Activated CD4-positive, alpha-beta T cell treated with anti-CD3 and anti-CD28 coated beads, Interleukin-10, Interleukin-2, amounts not matched to agents 100 ng/mL and 50 ng/mL, durations not matched to agents 16 hours and 8 hours (primary cell): Measurements from ENCODE around the gene DOHH.

ENCODE experiments used
- DNase-seq: peaks from one replicate; pipeline ENCODE4 v3.0.0-alpha.2; 2020

DOHH gene, protein sequence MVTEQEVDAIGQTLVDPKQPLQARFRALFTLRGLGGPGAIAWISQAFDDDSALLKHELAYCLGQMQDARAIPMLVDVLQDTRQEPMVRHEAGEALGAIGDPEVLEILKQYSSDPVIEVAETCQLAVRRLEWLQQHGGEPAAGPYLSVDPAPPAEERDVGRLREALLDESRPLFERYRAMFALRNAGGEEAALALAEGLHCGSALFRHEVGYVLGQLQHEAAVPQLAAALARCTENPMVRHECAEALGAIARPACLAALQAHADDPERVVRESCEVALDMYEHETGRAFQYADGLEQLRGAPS

DNA sequence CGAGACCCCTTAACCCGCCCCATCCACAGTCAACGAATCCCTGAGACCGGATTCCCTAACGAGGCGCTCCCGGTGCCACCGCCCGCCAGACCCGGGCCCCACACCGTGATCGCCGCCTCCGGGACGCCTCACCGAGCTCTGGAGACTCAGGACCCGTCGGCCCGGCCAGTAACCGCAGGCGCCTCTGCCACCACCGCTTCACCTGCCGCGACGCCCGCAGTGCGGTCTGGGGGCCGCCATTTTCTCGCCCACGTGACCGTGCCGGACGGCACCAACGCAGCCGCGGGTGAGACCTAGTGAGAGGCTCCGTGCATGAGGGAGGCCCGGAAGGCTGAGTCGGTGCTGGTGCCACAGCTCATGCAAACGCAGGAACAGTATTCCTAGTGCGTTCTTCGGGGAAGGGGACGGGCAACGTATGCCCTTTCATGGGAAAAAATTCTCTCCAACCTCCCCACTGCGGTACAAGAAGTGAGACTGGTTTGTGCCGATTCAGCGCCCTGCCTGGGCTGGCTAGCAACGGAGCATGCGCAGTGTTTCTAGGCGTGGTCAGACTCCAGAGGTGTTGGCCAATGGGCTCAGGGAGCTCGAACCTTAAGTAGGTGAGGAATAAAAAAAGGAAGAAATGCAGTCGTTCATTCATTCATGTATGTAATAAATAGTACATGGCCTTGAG lies at the start of gene DOHH:
Gene DOHH, minus strand, starts transcription at position 246 of the 673 bp plus-strand sequence. CDS start 3,860 bp downstream, outside the sequence.
- peak; percentile 98 for DNase-seq

DNA sequence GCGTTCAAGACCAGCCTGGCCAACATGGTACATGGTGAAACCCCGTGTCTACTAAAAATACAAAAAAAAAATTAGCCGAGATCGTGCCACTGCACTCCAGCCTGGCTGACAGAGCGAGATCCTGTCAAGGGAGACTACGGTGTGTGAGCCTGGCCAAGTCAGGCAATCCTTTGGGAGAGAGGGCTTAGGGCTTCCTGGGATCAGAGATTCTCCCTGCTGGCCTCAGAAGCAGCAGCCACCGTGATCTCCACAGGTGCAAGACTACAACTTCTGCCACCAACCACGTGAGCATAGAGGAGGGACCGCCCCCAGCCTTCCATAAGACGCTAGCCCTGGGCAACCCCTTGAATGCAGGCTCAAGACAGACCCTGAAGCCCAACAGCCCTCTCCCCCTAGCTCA lies 49.3 kb upstream of the DOHH start:
- no peak for DNase-seq

DNA sequence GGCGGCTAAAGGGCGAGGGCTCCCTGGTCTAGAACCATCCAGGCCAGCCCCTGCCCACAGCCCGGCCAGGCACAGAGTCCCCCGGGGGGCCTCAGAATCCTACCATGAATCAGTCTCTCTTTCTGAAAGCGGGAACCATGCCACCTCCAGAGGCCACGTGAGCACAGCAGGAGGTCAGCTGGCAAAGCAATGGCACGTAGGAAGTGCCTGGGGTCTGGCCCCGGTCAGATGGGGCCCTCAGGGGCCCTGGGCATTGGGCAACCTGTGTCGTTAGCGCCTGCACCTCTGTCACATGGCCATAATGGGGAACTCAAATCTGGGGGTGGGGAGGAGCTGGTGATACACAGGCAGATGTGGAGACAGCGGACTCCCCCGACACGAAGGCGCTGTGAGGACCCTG lies 48.1 kb upstream of the DOHH start:
- DNase-seq = no peak

DNA sequence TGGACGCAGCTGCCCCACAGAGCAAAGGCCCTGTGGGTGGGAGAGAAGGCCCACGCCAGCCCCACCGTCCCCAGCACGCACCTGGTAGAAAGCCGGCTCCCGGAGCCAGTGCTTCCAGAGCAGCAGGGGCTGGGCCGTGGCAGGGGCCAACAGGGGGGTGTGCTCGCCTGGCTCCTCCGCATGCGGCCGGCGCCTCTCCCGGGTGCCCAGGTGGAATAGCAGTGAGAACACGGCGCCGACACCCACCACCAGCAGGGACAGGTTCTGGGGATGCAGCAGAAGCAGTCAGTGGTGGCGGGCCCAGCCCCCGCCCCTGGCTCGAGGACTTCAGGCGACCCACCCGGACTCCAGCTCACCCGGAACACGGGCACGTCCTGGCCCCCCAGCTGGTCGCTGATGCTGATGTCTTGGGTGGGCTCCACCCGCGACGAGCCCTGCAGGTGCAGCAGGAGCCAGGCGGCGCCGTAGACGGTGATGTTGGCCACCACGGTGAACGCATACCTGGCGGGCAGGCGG lies 47.4 kb upstream of the DOHH start:
- no peak for DNase-seq

DNA sequence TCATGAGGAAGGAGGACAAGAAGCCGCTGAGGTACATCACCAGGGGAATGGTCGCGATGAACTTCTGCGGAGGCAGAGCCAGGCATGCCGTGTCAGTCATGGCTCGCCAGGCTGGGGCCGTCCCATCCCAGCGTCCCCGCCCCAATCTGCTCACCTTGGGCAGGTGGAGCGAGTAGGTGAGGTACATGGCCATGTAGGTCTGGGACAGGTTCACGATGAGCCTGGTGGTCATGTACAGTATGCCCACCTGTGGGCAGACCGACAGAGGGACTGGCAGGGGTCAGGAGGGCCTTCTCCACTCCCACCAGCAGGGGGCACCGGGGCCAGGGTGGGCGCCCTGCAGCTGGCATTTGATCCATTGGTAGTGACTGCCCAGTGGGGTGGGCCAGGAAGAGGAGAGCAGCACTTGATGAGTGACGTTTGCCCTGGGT lies 46.8 kb upstream of the DOHH start:
- peak; percentile 49 for DNase-seq

DNA sequence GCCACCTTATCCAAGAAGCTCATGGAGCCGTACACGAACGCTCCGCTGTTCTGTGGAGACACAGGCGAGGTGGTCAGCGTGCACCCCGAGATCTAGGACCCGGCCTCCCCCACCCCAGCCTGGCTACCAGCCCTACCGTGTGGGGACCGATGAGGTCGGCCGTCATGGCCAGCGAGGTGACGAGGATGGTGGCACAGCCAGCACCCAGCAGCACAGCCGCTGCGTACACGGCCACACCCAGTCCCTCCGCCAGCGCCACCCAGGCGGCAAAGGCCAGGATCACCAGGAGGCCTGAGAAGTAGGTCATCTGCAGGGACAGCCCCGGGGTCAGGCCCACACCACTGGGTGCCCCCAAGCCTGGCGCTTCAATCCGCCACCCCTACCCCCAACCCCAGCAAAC lies 45.6 kb upstream of the DOHH start:
- no peak for DNase-seq

DNA sequence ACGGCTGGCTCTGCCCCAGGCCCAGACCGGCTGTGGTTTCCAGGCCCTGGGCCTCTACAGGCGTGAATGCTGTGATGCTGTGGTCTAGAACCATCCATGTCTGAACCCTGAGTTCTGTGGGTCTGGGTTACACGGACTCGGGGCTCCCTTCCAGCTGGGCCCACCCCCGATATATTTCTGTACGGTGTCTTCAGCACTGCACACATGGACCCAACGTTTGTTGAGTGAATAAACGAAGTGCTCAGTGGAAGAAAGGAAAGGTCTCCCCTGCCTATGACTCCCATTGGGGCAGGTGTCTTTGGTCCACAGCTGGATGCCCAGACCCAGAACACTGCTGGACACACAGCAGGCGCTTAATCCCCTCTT lies 45.2 kb upstream of the DOHH start:
- no peak for DNase-seq

DNA sequence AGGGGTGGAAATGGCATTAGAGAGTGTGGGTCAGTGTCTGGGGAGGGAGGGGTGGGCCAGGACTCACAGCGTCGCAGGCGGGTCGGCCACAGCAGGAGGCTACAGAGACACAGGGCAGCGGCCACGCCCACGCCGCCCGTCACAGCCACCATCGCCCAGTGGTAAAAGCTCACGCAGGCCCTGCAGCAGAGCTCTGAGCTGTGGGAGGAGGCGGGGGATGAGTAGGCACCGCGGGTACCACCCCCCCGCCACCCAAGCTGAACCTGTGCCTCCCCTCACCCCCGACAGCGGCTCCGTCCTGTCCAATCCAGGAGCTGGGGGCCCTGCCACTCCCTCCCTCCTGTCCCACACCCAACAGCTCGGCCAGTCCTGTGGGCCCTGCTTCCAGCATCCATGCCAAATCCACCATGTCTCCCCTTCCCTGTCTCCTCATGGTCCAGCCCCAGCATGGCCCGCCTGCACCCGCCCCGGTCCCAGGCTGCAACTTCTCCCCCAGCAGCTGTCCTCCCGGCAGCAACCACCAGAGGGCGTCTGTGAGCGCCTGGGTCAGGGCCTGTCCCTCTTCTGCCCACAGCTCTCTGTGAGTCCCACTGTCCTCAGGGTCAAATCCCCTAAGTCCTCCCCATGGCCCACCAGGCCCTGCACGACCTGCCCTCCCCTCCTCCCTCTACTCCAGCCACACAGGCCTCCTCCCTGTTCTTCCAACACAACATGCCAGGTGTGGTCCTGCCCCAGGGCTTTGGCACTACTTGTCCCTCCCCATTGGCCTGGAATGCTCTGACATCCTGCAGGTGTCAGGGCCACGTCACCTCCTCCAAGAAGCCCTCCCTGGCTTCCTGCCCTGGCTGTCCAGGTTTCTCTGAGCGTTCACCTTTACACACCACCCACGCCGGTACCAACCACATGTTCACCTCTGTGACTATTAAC lies 44.5 kb upstream of the DOHH start:
- peak; percentile 80 for DNase-seq

DNA sequence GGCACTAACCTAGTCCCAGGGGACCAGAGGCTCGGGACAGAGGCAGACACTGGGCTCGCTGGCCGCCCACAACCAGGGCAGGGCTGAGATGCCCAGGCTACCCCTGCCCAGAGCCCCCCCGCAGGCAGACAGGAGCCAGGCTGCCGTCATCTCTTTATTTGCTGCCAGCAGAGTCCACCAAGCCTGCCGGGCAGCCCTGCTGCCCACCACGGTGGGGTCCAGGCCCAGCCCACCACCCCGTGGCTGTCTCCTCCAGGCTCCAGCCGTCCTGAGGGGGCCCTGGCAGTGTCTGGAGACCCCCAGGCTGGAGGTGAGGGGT lies 43.5 kb upstream of the DOHH start:
- no peak for DNase-seq

DNA sequence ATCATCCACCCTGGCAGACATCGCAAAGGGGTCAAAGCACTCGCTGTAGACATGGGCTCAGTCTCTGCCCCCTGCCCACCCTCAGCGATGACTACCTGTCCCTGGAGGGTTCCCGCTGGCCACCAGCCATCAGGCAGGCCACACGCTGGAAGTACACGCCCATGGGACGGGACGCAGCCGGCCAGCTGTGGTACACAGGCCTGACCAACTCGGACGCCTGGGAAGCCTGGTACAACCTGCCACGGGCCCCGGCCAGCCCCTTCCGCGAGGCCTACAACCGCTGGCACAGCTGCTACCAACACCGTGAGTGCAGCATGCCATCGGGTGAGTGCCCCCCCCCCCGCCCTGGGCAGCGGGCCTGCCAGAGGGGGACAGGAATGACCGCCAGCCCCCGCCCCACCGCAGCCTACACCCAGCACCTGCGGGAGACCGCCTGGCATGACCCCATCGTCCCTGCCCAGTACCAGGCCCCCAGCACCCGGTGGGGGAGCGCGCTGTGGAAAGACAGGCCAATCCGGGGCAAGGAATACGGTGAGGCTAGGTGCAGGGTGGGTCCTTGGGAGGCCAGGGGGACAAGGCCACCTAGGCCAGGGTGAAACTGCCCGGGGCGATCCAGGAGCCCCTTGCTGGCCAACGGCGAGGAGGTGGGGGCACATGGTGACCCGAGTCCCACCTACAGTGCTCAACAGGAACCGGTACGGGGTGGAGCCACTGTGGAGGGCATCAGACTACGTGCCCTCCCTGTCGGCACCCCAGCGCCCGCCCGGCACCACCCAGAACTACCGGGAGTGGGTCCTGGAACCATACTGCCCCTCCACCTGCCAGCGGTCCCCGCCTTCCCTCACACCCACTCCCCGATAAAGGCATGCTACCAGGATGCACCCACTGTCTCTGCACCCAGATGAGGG lies 42.9 kb upstream of the DOHH start:
- no peak for DNase-seq

DNA sequence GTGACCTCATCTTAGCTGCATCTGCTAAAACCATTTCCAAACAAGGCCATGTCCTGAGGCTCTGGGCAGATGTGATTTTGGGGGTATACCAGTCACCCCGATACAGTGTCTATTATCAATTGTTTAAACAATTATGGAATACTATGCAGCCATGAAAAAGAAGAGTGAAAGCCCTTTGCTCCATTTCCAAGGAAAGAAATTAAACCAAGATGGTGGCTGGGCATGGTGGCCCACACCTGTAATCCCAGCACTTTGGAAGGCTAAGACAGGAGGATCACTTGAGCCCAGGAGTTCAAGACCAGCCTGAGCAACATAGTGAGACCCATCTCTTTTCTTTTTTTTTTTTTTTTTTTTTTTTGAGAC lies 39.3 kb upstream of the DOHH start:
- no peak for DNase-seq

DNA sequence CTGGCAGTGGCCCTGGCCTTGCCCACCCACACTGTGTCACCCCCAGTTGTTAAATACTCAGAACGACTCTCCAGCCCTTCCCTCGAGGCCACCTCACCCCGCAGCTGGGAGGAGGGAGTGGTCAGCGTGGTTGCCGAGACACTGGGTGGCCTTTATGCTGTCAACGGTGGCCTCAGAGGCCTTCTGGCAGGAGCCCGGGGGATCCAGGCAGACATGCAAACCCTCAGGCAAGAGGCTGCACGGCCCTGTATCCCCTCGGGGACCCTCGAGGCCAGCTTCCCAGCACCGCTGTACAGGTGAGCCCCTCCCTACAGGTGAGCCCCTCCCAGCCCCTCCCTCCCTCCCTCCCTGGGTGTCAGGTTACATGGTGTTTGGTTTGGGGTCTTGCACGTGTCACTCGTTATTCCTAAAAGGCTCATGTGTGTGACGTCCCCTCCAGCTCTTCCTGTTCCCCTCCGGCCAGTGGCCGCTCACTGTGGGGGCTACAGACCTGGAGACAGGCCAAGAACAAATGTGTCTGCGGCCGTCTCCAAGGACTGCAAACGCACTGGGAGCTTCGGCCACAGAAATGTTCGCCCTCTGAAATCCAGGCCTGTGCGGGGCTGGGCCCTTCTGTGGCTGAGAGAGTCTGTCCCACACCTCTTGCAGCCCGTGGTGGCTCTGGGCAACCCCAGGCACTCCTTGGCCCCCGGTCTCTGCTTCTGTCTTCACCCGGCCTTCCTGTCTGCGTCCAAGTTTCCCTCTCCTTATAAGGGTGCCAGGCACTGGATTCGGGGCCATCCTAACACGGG lies 38.7 kb upstream of the DOHH start, which contains the start of gene TEKTIP1:
Gene TEKTIP1, plus strand, starts transcription at position 210 of the 791 bp plus-strand sequence. Its CDS starts 4 bp downstream, at position 214.
- DNase-seq = no peak

DNA sequence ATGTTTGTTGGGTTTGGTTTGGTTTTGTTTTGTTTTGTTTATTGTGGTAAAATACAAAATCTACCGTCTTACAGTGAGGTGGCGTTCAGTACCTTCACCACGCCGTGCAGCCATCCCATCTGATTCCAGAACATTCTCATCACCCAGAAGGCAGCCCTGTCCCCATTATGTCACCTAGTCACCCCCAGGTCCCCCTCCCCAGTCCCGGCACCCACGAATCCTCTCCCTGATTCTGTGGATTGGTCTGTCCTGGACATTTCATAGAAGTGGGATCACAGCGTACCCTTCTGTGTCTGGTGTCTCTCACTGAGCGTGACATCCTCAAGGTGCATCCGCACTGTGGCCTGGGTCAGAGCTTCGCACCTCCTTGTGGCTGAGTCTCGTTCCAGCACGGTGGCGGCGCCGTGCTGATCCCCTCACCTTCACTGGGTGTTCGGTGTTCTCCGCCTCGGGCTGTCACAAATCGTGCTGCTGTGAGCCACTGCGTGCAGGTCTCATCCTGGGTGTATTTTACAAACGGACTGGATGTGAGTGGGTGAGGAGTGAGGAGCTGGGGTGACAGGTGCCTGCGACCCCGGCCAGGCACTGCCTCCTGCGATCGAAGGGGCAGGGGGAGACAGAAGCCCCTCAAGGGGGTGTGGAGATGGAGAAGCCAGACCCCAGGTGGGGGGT lies 37.9 kb upstream of the DOHH start:
- no peak for DNase-seq

DNA sequence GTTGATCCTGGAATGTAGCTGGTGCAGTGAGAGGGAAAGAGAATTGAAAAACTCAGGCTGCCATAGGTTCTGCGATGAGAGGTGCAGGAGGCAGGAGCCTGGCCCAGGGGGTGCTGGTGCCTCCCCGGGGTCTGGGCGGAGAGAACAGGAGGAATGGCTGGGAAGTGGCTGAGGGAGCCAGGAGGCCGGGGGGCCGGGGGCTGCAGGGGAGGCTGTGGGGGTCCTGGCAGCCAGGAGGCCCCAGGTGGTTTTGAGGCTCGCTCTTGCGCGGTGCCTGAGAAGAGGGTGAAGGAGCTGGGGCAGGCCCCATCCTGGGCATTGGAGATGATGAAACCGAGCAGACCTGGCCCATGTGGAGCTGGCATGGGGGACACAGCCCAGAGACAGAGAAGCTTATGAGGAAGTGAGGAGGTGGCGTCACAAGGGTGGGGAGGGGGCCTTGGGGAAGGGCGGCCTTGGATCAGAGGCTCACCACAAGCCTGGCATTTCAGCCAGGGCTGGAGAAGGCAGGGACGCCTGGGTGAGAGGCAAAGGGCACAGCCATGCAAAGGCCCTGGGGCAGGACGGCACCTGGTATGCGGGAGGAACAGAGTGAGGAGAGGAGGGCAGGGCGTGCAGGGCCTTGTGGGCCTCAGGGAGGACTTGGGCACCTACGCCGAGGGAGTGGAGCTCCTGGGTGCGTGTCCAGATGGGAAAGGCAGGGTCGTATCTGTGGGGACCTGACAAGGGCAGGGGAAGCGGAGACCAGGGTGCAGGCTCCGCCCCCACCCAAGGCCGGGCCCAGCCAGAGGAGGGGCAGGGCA lies 37.2 kb upstream of the DOHH start:
- no peak for DNase-seq

DNA sequence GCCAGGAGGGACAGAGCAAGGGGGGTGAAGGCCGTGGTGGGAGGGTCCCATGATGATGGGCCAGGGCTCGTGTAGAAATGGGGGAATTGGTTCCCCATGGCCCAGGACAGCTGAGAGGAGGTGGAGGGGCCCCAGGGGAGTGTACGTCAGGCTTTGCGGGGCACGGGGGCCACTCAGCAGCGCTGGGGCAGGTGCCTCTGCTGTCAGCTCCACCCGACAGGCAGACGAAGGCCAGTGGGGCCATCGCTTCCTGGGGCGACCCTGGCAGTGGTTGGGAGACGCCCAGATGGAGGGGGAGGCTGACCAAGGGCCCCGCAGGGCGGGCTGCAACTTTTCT lies 36.6 kb upstream of the DOHH start:
- no peak for DNase-seq

DNA sequence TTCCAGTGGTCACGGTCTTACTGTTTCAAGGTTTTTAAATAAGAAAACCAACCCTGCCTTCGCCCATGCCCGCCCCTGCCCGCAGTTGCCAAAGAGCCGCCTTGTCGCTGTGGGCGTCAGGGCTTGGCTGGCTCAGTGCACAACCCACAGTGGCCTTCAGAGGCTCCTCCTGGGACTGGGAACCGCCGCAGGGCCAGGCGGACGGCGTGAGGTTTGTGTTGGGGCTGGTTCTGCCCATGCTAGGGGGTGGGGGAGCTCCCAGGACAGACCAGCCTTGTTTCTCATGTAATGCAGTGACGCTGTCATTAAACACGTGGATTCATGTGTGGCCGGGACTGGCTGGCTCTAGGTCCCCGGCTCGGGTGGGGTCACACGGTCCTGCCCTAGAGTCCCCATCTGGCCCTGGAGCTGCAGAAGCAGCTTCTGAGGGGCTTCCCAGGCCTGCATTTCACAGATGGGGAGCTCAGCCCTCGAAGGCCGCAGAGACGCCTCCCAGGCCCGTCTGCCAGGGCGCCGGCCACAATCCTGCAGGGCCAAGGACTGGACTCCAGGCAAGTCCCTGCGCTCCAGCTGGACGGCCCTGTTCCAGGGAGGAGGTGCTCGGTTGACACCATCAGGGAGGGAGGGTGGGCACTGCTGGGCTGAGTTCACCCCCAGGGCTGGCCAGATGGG lies 36.1 kb upstream of the DOHH start:
- no peak for DNase-seq

DNA sequence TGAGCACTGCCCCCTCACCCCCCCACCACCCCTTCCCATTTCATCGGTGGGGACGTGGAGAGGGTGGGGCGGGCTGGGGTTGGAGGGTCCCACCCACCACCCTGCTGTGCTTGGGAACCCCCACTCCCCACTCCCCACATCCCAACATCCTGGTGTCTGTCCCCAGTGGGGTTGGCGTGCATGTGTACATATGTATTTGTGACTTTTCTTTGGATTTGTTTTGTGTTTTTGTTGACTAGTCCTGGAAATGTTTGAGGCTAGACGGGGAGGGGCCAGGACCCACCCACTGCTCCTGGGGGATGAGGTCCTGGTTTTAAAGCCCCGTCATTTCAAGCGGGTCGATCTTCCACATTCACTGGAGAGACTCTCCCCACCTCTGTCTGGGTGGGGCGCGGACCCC lies 35.5 kb upstream of the DOHH start:
- DNase-seq = no peak

DNA sequence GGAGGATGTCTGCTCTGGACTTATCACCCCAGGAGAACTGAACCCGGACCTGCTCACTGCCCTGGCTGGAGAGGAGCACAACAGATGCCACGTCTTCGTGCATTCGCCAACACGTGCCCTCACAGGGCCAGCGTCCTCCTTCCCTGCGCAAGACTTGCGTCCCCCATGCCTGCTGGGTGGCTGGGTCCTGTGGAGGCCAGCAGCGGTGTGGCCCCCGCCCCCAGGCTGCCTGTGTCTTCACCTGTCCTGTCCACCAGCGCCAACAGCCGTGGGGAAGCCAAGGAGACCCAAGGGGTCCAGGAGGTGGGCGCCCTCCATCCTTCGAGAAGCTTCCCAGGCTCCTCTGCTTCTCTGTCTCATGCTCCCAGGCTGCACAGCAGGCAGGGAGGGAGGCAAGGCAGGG lies 35.1 kb upstream of the DOHH start:
- DNase-seq = no peak

DNA sequence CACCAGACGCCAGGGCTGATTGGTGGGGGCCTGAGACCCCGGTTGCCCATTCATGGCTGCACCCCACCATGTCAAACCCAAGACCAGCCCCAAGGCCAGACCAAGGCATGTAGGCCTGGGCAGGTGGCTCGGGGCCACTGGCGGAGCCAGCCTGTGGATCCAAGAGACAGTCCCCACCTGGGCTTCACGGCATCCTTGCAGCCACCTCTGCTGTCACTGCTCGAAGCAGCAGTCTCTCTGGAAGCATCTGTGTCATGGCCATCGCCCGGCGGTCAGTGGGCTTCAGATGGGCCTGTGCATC lies 34.7 kb upstream of the DOHH start:
- no peak for DNase-seq
